Measurements from ENCODE around the gene SALL1. TPM values are rescaled to one million over a fixed set of nuclear protein-coding genes. Genes with fewer than 3 reads are reported as not detected.

The SALL1 gene
- total and polyA plus RNA-seq, 2 of the 13 experiments (the other 11 are each of a cell fraction or from before 2014, with no cell fraction given) = 6.6 to 12.3 TPM

DNA sequence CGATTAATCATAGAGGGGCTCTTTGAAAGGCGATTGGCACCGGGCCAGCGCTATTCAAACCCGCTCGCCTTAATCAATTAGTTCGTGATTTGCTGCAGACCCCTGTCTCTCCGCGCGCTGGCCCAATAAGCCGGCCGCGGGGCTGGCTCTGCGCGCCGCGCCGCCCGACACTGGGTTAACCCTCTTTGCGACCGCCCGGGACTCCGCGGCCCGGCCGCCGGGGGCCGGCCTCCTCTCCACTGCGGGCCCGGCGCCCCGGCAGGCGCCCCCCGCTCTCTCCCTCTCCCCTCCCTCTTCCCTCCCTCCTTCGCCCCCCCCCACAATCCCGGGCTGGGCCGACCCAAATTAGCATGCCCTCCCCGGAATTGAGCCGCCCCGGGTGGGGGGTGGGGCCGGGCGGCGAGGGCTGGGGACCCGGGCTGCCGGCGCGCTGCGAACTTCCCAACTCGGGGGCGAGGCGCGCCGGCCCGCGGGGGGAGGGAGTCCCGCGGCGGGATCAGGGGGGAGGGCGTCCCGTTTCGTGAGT is 428 bp upstream of the SALL1 start (continued):
- TF ChIP-seq, protein P1, sequence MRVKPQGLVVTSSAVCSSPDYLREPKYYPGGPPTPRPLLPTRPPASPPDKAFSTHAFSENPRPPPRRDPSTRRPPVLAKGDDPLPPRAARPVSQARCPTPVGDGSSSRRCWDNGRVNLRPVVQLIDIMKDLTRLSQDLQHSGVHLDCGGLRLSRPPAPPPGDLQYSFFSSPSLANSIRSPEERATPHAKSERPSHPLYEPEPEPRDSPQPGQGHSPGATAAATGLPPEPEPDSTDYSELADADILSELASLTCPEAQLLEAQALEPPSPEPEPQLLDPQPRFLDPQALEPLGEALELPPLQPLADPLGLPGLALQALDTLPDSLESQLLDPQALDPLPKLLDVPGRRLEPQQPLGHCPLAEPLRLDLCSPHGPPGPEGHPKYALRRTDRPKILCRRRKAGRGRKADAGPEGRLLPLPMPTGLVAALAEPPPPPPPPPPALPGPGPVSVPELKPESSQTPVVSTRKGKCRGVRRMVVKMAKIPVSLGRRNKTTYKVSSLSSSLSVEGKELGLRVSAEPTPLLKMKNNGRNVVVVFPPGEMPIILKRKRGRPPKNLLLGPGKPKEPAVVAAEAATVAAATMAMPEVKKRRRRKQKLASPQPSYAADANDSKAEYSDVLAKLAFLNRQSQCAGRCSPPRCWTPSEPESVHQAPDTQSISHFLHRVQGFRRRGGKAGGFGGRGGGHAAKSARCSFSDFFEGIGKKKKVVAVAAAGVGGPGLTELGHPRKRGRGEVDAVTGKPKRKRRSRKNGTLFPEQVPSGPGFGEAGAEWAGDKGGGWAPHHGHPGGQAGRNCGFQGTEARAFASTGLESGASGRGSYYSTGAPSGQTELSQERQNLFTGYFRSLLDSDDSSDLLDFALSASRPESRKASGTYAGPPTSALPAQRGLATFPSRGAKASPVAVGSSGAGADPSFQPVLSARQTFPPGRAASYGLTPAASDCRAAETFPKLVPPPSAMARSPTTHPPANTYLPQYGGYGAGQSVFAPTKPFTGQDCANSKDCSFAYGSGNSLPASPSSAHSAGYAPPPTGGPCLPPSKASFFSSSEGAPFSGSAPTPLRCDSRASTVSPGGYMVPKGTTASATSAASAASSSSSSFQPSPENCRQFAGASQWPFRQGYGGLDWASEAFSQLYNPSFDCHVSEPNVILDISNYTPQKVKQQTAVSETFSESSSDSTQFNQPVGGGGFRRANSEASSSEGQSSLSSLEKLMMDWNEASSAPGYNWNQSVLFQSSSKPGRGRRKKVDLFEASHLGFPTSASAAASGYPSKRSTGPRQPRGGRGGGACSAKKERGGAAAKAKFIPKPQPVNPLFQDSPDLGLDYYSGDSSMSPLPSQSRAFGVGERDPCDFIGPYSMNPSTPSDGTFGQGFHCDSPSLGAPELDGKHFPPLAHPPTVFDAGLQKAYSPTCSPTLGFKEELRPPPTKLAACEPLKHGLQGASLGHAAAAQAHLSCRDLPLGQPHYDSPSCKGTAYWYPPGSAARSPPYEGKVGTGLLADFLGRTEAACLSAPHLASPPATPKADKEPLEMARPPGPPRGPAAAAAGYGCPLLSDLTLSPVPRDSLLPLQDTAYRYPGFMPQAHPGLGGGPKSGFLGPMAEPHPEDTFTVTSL (CRISPR knock-in tag; IDR thresholded peaks at IDR 0.05; ENCODE audit: borderline replicate concordance) = 0 out of 2 replicates have a peak, but pooled peaks have one; percentile 53
- TF ChIP-seq MAZ (IDR thresholded peaks at IDR 0.05; ENCODE audit: borderline replicate concordance, low read depth, low read length) (peak; percentile 84), MAZ (CRISPR knock-in tag; IDR thresholded peaks at IDR 0.05; ENCODE audit: low read depth) (no peak), SALL1 (CRISPR knock-in tag; IDR thresholded peaks at IDR 0.05) (0 out of 2 replicates have a peak, but pooled peaks have one; percentile 30), KAT2B (IDR thresholded peaks at IDR 0.05; ENCODE audit: borderline replicate concordance, low read depth, low read length) (no peak), SRSF4 (IDR thresholded peaks at IDR 0.05; ENCODE audit: low read depth, low read length, poor library complexity, severe bottlenecking) (peak; percentile 52), MBNL3 (CRISPR knock-in tag; conservative IDR thresholded peaks at IDR 0.05) (no peak), SP1 (IDR thresholded peaks at IDR 0.05) (no peak), SP1 (CRISPR knock-in tag; IDR thresholded peaks at IDR 0.05) (no peak), SAFB2 (CRISPR knock-in tag; IDR thresholded peaks at IDR 0.05; ENCODE audit: borderline replicate concordance, low read depth) (no peak), TAF15 (IDR thresholded peaks at IDR 0.05; ENCODE audit: low read depth, low read length, poor library complexity, severe bottlenecking) (peak; percentile 31), EP300 (IDR thresholded peaks at IDR 0.05; ENCODE audit: low read depth in 2 of 2, low read length in 2 of 2) (peak in 1 of 2 experiments; percentile 8; a peak in 1 of 4 replicates), EP300 (CRISPR knock-in tag; IDR thresholded peaks at IDR 0.05; ENCODE audit: borderline replicate concordance) (no peak)
- TF ChIP-seq, protein P2, sequence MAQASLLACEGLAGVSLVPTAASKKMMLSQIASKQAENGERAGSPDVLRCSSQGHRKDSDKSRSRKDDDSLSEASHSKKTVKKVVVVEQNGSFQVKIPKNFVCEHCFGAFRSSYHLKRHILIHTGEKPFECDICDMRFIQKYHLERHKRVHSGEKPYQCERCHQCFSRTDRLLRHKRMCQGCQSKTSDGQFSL (CRISPR knock-in tag; IDR thresholded peaks at IDR 0.05) = peak; percentile 74; the same call in 1 of the 2 replicates
- TF ChIP-seq, protein P3, sequence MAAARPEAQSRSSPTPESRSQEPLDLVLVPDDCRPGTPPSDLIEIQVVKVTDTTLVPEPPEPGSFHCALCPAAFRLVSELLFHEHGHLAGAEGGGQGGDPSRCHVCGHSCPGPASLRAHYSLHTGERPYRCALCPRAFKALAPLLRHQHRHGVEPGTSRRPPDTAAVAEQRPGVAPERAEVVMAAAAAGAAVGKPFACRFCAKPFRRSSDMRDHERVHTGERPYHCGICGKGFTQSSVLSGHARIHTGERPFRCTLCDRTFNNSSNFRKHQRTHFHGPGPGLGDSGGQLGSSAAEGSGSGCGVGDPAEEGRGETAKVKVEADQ (CRISPR knock-in tag; IDR thresholded peaks at IDR 0.05; ENCODE audit: borderline replicate concordance) = no peak
- TF ChIP-seq, protein P4, sequence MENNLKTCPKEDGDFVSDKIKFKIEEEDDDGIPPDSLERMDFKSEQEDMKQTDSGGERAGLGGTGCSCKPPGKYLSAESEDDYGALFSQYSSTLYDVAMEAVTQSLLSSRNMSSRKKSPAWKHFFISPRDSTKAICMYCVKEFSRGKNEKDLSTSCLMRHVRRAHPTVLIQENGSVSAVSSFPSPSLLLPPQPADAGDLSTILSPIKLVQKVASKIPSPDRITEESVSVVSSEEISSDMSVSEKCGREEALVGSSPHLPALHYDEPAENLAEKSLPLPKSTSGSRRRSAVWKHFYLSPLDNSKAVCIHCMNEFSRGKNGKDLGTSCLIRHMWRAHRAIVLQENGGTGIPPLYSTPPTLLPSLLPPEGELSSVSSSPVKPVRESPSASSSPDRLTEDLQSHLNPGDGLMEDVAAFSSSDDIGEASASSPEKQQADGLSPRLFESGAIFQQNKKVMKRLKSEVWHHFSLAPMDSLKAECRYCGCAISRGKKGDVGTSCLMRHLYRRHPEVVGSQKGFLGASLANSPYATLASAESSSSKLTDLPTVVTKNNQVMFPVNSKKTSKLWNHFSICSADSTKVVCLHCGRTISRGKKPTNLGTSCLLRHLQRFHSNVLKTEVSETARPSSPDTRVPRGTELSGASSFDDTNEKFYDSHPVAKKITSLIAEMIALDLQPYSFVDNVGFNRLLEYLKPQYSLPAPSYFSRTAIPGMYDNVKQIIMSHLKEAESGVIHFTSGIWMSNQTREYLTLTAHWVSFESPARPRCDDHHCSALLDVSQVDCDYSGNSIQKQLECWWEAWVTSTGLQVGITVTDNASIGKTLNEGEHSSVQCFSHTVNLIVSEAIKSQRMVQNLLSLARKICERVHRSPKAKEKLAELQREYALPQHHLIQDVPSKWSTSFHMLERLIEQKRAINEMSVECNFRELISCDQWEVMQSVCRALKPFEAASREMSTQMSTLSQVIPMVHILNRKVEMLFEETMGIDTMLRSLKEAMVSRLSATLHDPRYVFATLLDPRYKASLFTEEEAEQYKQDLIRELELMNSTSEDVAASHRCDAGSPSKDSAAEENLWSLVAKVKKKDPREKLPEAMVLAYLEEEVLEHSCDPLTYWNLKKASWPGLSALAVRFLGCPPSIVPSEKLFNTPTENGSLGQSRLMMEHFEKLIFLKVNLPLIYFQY (CRISPR knock-in tag; IDR thresholded peaks at IDR 0.05; ENCODE audit: borderline replicate concordance) = 0 out of 2 replicates have a peak, but pooled peaks have one; percentile 31

All from HepG2 (cell line).